8988T (cell line): Measurements from ENCODE around the gene ARHGAP40.

Experiments used
- DNase-seq: peaks from one replicate; pipeline ENCODE4 v3.0.0; 2011

Gene ARHGAP40

DNA sequence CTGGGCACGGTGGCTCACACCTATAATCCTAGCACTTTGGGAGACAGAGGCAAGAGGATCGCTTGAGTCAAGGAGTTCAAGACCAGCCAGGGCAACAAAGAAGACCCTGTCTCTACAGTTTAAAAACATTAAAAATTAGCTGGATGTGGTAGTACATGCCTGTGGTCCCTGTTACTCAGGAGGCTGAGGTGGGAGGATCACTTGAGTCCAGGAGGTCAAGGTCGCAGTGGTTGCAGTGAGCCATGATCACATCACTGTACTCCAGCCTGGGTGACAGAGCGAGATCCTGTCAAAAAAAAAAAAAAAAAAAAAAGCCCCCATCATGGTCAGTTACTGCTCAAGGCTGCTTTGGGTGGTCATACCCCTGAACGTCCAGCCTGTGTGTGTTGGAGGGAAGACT is 55.8 kb downstream of the ARHGAP40 start:
- DNase-seq = no peak

DNA sequence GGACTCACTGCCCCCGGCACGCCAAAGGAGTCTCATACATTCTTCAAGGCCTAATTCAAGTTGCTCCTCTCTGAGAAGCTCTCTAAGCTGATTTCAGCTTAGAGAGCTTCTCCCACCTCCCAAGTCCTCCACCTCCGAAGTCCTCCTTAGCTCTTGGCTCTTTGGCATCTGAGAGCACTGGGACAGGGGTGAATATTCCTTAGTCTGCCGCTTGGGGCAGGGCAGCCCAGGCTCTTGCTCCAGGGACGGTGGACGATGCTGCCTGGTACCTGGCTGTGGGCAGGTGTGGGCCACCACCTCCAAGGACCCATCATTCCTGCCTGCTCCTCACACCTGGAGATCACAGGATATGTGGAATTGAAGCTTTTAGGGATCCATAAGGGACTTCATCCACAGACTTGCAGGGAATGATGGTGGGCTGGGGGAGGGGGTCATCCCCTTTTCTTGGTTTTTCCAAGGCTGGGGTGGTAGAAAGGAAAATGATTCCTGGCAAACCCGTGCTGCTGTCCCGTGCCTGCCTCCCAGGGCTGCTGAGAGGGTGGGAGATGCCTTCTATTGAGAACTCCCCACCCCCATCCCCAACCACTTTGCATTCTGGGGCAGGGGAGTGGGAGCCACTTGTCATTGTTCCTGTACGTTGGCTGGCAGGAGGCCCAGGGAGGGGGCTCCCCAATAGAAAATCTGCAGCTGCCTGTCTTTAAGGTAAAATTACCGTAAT is 57.4 kb downstream of the ARHGAP40 start:
- peak; percentile 57 for DNase-seq

- no peak for DNase-seq
Measured at GRCh38 chr20:38659597-38659880, 57.9 kb downstream of the ARHGAP40 start.

DNA sequence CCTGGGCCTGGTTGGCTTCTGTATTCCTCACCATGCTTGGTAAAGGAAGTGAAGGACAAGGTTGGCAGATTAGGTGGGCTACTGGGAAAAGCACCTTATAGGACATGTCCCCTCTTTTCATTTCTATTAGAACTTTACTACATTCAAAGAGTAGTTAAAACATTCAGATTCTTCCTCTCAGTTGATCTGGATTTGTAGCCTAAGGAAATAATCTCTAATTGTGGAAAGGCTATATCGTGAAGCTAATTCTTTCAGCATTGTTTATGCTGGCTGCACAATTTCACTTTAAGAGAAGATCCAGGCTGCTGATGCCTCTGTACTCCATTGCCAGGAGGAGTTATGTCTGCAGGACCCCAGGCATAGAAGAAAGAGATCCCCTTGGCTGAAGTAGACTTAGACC is 58.8 kb downstream of the ARHGAP40 start:
- DNase-seq = no peak

- DNase-seq = no peak
Measured at GRCh38 chr20:38663660-38664059, 62.1 kb downstream of the ARHGAP40 start.

- DNase-seq = no peak
Measured at GRCh38 chr20:38664284-38664683, 62.7 kb downstream of the ARHGAP40 start.

DNA sequence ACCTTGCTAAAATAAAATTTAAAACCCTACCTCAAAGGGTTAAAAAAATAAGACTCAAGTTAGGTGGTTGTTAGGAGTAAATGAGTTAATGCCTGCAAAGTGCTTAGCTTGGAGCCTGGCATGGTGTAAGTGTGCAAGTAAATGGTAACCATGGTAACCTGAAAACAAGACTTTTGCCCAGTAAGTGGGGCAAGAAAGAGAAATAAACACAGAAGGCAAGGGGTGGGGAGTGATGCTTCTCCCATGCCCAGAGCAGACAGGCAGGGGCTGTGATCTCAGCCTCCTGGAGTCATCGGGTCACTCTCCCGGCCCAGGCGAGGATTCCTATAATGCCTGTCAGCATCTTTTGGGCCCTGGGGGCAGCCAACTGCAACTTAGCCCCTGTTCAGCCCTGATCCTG is 63.5 kb downstream of the ARHGAP40 start:
- no peak for DNase-seq

GRCh38 chr20:38665506-38666285 is 64.1 kb downstream of the ARHGAP40 start:
- DNase-seq = no peak

DNA sequence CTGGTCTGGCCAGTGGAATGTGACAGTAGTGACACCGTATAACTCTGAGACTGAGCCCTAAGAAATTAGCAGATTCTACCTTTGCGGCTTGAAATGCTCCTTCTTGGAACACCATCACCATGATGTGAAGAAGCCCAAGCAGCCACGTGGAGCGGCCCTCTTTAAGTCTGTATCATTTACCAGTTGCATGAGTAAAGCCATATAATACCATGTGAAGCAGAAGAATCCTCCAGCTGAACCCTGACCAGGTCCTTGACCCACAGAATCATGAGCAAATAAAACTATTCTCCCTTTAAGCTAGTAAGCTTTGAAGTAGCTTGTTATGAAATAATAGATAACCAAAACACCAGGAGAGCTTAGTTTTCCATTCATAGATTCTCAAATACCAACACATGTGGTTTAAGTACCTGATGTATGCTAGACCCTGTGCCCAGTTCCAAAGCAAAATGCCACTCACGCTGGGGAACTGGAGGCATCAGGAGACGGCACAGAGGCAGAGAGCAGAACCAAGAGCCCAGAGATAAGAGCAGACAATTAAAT is 65.9 kb downstream of the ARHGAP40 start:
- no peak for DNase-seq

DNA sequence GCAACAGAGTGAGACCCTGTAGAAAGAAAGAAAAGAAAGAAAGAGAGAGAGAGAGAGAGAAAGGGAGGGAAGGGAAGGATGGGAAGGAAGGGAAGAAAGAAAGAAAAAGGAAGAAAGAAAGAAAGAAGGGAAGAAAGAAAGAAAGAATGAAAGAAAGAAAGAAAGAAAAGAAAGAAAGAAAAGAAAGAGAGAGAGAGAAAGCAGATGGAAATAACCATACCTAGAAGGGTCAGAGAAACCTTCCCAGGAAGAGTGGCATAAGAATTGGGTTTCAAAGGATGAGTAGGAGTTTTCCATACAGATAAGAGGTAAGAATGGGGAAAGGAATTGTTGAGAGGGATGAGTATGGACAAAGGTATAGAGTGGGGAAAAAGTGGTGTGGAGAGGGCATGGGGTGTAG is 68.1 kb downstream of the ARHGAP40 start:
- no peak for DNase-seq

DNA sequence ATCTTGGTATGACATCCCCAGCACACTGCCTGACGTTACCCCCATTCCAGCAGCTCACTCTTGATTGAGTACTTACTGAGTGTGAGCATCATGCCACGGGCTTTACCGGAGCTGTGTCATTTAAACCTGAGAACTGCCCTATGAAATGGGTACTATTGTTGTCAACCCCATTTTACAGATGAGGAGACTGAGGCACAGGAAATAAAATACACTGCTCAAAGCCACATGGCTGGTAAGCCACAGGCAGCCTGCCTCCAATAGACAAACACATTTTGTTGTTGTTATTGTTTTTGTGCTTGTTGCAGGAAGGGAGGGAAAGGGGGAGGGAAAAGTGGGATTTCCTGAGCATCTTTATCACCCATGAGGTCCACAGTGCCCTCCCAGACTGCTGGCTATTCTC is 69.2 kb downstream of the ARHGAP40 start:
- no peak for DNase-seq

GRCh38 chr20:38671186-38671585 is 69.6 kb downstream of the ARHGAP40 start:
- no peak for DNase-seq

- DNase-seq = no peak
Measured at GRCh38 chr20:38671701-38672292, 70.2 kb downstream of the ARHGAP40 start.

GRCh38 chr20:38672504-38672903 is 70.9 kb downstream of the ARHGAP40 start:
- DNase-seq = no peak

DNA sequence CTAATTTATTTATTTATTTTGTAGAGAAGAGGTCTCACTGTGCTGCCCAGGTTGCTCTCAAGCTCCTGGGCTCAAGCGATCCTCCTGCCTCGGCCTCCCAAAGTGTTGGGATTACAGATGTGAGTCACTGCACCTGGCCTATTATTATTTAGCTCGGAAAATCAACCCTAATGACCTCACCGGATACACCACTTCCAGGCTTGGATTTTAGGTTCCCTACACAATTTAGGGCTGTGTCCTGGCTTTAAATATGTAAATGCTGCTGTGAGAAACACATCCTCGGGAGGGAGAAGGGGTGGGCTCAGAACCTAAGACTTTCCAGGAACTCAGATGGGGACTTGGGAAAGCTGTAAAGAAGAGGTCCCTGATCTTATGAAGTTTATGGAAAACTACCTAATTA is 71.7 kb downstream of the ARHGAP40 start:
- DNase-seq = no peak

- no peak for DNase-seq
Measured at GRCh38 chr20:38673725-38674091, 72.1 kb downstream of the ARHGAP40 start.

DNA sequence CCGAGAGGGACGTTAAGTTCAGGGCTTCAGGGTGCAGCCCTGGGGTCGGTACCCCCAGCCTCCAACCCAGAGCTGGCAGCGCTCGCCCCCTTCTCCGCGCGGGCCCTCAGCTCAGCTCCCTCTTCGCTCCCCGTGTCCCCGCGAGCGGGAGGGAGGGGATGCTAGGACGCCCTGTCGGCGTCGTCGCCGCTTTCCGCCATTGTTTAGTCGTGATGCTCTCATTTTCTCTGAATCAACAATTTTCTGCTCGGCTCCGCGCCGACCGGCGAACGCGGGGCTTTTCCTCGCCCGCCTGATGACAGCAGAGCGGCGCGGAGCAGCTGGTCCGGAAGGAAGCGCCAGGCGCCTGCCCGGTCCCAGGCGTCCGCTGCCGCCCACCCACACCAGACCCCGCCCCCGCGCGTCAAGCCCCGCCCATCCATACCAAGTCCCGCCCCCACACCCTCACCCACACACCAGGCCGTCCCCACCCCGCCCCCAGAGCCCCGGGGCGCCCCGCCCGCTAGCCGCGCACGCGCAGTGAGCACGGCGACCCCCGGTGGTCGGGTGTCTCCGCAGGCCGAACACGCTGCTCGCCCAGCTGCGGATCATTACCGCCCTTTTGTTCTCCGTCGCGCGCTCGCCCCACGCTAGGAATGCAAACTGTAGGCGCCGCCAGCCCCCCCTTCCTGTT is 72.6 kb downstream of the ARHGAP40 start:
- no peak for DNase-seq

- DNase-seq = no peak
Measured at GRCh38 chr20:38674765-38675133, 73.1 kb downstream of the ARHGAP40 start.

- no peak for DNase-seq
Measured at GRCh38 chr20:38676576-38676975, 75.0 kb downstream of the ARHGAP40 start.

GRCh38 chr20:38680500-38681306 is 79.1 kb downstream of the ARHGAP40 start:
- DNase-seq = no peak

DNA sequence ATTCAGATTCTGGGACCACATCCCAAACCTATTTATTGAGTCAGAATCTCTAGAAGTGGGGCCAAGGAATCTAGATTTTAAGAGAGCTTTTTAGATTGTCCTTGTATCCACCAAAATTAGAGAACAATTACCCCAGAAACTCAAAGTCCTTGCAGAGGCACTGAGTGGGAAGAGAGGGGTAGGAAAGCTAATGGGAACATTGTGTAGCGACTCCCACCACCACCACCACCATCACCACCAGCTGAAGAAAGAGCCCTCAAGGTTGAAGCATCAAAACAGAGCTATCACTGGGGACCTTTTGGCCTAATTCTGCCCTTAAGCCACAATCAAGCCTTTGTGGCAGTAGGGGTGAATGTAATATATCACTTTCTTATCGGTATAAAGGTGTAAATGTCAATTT is 83.7 kb downstream of the ARHGAP40 start:
- DNase-seq = no peak

GRCh38 chr20:38685853-38686473 is 84.4 kb downstream of the ARHGAP40 start:
- no peak for DNase-seq
